Measurements from ENCODE around the gene OTOP3.
"Not testable (repeated sequence)": the region's sequence is repeated elsewhere in the genome, so short reads cannot be mapped to it uniquely, and the experiment has no call there.

Gene OTOP3

DNA sequence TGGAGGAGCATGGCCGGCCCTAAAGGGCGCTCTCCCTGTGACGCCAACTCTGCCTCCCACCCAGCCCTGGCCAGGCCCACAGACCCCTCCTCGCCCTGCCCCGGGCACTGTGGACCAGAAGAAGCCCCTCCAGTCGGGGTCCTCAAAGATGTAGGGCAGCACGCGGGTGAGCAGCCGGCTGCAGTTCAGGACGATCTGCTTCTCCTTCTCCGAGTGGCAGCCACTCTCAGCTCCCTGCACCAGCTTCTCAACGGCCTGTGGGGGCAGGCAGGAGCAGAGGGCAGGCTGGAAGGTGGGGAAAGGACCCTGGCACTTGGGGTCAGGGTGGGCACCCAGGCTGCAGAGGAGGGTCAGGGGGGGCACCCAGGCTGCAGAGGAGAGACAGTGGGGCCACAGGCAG lies 28.0 kb downstream of the OTOP3 start:
- DNase-seq, result no peak

GRCh38 chr17:74964246-74964761 lies 28.6 kb downstream of the OTOP3 start:
- no peak for DNase-seq

- DNase-seq, result no peak
These were observed 29.4 kb downstream of the OTOP3 start for GRCh38 chr17:74964988-74965622.

GRCh38 chr17:74968361-74968780 lies 32.7 kb downstream of the OTOP3 start:
- no peak for DNase-seq

DNA sequence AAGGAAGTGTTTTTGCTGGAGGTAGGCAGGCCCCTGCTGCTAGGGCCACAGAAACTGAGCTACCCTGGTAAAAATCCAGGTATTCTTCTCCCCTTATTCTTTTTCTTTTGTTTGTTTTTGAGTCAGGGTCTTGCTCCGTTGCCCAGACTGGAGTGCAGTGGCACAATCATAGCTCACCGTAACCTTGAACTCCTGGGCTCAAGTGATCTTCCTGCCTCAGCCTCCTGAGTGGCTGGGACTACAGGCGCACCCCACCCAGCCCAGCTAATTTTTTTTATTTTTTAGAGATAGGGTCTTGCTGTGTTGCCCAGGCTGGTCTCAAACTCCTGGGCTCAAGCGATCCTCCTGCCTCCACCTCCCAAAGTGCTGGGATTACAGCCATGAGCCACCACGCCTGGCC lies 33.8 kb downstream of the OTOP3 start:
- not testable (repeated sequence) for DNase-seq

- no peak for DNase-seq
These were observed 34.7 kb downstream of the OTOP3 start for GRCh38 chr17:74970395-74970794.

DNA sequence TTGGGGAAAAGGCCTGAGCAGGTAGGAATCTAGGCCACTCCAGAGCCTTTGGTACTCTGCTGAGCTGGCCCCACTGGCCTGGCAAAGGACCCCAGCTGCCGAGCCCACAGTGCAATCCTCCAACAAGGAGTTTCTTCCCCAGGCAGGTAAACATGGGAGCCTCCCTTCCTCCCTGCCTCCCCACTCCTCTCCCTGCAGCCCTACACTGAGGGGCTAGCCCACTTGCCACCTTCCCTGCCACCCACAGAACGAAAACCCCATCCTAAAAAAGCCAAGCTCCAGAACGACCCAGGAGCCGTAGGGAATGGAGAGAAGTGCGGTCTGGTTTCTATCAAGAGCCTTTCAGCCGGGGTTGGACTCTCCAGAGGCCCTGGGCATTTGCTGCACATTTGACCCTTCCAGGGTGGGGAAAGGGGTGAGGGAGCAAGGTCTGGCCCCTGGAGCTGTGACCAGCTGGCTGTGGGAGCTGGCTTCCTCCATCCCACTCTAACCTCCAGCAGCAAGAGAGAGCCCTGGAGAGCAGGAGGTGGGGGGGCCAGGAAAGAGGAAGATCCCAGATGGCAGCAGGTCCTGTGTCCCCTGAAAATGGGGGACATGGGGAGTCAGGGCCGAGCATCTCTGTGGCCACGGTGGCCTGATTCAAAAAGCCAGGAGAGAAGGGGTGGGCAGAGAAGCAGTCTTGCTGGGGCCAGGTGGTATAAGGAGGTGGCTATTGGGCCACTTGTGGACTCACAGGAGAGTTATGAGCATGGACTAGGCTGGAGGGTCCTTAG lies 35.6 kb downstream of the OTOP3 start:
- DNase-seq, result no peak

GRCh38 chr17:74971842-74972106 lies 36.1 kb downstream of the OTOP3 start:
- no peak for DNase-seq

DNA sequence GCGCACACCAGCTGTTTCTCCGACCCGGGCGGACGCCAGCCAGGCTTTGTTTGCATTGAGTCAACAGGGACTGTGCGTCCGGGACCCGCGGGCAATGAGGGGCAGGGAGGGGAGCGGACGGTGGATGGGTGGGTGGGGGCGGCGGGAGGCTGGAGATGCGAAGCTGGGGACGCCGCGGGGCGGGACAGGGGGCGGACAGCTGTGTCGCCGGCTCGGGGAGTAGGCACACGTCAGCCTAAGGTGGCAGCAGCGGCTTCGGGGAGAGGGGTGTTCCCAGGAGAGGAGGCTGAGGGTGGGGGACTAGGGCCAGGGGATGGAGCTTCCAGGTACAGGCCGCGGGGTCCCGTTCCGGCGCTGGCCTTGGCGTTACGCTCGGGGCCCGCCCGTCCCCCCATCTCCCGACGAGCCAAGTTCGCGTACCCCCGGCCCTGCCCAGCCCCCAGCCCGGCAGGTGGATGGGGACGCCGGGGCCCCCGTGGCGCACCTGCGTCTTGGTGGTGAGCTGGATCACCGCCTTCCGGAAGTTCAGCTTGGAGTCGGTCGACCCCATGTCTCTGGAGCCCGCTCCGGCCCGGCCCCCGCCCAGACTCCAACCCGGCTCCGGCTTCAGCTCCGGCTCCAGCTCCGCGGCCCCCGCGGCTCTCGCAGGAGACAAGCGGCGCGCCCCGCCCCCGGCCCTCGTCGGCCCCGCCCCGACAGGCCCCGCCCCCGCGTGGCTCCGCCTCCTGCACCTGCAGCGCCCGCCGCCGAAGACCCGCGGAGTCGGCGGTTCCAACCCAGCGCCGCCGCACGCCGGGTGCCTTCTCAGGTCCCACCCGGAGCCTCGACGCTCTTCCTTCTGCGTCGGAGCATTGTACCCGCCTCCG lies 36.6 kb downstream of the OTOP3 start, which contains the start of gene HID1:
Gene HID1 (minus strand): TSS at position 653 of the 866 bp plus-strand sequence. CDS start 103 bp downstream, at position 550.
- DNase-seq, result peak; percentile 87

GRCh38 chr17:74972973-74973328 lies 37.3 kb downstream of the OTOP3 start:
- DNase-seq, result no peak

GRCh38 chr17:74975943-74976342 lies 40.2 kb downstream of the OTOP3 start:
- no peak for DNase-seq

GRCh38 chr17:74977802-74978201 lies 42.1 kb downstream of the OTOP3 start:
- no peak for DNase-seq

DNA sequence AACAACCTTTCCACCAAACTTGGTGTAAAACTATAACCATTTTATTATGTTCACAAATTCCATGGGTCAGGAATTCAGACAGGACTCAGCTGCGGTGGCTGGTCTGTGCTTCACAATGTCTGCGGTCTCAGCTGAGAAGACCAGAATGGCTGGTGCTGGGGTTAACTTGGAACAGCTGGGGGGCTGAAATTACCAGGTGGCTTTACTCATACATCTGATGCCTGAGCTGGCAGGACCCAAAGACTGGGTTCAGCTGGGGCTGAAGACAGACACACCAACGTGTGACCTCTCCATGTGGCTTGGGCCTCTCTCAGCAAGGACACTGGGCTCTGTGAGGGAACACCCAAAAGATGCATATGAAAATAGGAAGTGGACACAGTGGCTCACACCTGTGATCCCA lies 42.5 kb downstream of the OTOP3 start:
- DNase-seq, result no peak

DNA sequence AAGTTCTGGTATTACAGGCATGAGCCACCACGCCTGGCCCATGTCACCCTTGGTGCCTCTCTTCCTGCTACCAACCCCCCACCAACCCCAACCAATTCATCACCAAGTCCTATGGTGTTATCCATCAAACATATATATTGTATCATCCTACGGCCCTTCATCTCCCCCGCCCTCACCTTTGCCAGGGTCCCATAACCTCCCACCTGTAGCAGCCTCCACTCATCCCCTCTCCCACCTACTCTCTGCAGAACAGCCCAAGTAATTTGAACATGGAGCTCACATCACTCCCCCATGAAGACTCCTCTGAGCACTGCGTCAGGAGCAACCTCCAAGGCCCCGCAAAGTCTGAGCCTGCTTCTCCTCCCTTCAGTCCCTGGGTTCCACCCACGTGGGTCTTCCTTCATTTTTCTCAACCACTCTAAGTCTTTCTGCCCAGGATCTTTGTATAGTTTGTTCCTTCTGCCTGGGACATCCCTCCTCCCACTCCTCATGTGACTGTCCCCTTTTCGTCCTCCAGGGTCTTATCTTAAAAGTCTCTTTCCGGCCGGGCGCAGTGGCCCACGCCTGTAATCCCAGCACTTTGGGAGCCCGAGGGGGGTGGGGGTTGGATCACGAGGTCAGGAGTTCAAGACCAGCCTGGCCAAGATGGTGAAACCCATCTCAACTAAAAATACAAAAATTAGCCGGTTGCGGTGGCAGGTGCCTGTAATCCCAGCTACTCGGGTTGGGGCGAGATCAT lies 43.9 kb downstream of the OTOP3 start:
- DNase-seq, result no peak

- no peak for DNase-seq
These were observed 45.8 kb downstream of the OTOP3 start for GRCh38 chr17:74981318-74981978.

DNA sequence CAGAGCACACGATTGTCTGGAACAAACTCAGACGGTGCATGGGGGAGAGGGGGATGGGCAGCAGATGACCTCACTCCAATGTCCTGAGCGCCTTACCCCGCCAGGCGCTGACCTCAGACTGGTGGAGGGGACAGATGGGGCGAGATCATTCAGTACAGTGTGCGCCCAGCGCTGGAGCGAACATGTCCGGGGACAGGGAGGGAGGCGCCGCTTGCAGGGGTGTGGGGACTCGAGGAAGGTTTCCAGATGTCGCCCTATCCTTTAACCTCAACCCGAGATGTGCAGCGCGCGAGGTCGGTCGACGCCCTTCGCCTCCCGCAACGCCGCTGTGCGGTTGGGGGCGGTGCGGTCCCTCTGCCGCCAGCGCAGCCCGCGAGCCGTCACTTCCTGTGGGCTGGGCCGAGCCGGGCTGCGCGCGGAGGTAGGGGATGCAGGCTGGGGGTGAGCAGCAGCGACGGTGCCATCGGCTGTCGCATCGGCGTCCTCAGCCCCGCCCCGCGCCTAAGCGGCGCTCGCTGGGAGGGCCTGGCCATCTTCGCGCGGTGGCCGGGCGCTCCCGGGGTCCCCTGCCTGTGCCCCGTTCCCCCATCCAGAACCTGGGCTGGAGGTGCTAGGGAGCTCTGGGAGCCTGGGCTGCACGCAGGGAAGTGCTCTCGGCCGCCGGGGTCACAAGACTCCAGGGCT lies 46.4 kb downstream of the OTOP3 start:
- DNase-seq, result peak; percentile 92

DNA sequence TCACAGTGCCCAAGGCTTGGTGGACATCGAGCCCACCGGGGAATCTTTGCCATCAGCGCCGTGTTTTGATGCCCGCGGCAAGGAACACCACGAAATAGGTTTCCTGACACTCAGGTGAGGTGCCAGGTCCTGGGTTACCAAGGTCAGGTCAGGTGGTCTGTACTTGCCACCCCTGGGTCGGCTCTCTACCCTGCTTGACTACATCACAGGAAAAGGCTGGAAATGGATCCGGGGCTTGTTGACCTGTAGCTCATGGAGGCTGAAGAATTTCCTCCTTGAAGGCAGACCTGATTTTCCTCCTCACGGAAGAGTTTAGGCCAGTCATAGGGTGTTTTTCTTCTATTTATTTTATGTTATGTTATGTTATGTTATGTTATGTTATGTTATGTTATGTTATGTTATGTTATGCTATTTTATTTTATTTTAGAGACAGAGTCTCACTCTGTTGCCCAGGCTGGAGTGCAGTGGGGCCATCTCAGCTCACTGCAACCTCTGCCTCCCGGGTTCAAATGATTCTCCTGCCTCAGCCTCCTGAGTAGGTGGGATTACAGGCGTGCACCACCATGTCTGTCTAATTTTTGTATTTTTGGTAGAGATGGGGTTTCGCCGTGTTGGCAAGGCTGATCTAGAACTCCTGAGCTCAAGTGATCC lies 47.1 kb downstream of the OTOP3 start:
- not testable (repeated sequence) for DNase-seq

GRCh38 chr17:74986206-74986576 lies 50.5 kb downstream of the OTOP3 start:
- DNase-seq, result no peak

GRCh38 chr17:74987418-74987908 lies 51.8 kb downstream of the OTOP3 start, which contains the start of gene CDR2L:
Gene CDR2L (plus strand): TSS chr17:74987632. CDS start chr17:74988044, 412 bp downstream.
- DNase-seq, result peak; percentile 97

DNA sequence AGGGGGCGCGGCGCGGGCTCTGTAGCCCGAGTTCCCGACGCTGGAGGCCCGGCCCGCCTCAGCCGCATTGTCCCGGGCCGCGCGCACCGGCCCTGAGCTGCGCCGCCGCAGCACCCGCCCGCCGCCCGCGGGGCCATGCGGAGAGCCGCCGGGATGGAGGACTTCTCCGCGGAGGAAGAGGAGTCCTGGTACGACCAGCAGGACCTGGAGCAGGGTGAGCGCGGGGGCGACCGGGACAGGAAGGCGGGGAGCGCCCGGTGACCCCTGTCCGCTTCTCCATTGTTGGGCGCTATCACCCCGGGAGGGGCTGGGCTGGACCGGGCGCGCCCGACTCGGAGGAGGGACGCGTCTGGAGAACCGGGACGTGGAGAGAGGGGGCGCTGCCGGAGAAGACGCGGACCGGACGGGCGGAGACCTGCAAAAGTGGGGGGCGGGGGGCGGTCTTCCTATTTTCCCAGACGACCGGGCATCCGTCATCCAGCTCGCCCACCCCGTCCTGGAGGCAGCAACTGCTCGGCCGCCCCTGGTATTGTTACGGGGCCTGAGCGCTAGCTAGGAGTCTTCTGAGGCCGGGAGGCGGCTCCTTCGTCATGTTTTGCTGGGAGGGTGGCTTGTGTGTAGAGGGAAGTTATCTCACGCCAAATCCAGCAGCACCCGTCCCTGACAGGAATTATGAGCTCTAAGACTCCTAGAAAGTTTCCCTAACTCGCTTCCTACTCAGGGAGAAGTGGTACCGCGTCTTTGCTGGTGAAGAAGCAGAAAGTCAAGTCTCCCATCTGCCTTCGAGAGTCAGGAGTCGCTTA lies 52.4 kb downstream of the OTOP3 start:
- DNase-seq, result peak; percentile 48

Measured in NCI-H345 (cell line).